ENCODE measurements around the gene CCR3.

Gene CCR3

DNA sequence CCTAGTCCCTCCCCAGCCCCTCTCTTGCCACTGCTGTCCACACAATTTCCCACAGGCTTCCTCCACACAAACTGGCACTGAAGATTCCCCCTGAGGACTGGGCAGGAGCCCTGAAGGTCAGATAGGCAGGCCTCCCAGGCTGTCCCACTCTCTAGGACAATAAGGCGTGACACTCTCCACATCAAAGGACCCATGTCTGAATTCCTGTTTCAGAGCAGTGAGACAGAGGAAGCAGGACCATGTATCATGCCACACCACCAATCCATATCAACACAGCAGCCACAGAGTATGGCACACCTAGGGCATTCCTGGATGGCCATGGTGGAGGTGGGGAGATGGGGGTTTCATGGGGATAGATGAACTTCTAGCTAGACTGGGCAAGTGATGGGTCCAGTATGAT lies 20.3 kb upstream of the CCR3 start:
- DNase-seq, result no peak

GRCh38 chr3:46222435-46223161 lies 19.7 kb upstream of the CCR3 start:
- DNase-seq, result no peak

DNA sequence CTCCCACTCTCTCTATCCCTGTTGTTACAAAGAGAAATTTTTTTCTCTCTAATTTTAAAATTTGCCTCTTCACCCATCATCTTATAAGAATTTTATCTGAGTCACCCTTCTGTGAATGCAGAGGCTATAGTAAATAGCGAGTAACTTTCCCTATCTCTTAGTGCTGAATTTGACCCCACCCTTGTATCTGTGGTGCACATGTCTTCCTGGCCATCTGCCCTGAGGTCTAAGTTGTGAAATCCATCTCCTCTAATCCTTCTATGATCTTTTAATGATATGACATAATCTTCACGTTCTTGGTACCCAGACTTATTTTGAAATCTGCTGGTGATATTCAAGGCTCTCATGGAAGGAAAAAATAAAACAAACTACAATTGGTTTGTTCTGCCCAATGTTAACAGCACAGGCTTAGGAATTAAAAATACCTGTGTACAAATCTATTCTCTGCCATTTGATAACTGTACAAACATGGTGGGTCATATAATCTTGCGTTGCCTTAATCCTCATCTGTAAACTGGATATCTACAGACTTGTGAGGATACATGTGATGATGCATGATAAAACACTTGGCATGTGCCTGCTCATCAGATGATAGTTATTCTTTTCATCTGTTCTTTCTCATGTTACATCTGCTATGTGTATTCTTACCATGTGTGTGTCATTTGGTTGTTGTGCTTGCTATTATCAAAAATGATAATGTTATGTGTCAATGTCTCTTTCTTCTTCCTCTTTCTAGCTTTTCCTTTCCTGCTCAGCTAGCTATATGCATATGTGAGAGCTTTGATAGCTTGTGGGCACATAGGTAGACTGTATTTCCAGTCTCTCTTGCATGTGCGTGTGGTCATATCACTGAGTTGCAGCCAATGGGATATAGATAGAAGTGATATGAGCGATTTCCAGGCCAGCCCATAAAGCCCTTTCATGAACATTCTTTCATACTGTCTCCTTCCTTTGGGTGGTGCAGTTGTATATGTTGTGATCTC lies 13.7 kb upstream of the CCR3 start:
- no peak for DNase-seq

DNA sequence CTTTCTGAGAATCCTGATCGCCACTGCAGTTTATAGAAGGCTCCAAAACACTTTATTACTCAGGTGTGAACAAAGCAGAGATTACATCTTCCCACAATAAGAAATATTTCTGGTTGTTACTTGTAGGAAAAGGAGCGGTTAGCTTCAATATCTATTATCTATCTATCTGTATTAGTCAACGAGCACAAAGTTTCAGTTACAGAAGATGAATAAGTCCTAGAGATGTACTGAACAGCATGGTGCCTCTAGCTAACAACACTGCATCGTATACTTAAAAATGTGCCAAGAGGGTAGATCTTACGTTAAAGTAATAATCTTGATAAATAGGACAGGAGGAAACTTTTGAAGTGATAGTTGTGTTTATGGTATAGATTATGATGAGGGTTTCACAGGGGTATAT lies 10.9 kb upstream of the CCR3 start:
- DNase-seq, result no peak

GRCh38 chr3:46233194-46233593 lies 9.1 kb upstream of the CCR3 start:
- DNase-seq, result no peak

DNA sequence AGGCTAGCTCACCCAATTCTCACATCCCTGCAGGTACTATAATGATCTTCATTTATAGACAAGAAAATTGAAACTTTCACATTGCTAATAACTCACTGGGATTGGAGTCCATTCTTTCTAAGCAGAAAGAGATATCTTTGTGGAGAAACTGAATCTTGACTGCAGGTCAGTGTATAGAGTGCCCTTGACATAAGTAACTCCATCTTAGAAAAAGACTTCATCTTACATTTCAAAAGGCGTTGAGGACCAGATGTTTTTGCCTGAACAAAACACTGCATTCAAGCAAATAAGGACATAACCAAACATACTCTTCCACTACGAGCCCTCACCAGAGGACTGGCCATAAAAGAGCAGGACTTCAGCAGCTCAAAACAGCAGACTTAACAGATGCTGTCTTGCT lies 6.8 kb upstream of the CCR3 start:
- no peak for DNase-seq

GRCh38 chr3:46236294-46237054 lies 5.8 kb upstream of the CCR3 start:
- no peak for DNase-seq

DNA sequence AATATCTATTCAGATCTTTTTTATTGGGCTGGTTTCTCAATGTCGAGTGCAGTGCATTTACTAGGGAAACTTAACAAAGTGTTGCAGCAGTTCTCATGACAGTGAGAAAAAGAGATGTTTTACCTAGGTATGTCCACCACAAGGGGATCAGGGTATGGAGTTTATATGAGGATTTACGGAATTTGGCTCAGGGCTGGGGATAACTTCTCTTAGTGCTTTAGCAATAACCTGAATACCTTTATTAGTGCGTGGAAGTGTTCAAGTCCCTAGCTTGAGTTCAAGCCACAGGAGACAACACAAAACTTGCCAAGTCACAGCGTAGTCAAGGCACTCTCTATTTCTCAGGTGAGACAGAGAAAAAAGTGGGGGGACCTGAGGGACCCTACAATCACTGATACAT lies 3.9 kb upstream of the CCR3 start:
- no peak for DNase-seq

DNA sequence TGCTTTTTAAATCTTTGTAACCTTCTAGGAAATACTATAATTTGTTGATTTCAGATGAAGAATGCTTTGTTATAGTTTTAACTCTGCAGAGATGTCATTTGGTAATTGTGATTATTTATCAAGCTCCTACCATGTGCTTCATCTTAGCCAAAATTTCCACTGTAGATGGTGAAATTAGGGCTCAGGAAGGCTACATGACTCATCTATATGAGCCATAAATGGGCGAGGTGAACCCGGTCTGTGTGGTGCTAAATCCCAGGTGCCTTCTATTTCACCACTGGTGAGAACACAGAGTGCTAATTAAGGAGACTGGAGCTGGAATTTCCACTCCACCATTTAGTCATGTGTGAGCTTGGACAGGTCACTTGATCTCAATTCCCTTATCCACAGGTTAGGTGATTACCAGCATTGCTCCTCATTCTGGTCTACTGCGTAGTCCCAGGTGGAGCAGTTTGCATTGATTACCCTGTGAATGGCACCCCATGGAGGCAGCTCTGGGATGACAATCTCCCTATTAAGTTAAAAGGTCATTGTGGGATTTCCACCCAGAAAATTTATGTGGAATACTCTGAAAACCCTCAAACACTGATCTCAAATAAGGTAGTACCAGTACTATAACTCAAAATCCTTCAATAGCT lies 2.8 kb upstream of the CCR3 start:
- DNase-seq, result no peak

GRCh38 chr3:46239952-46240351 lies 2.3 kb upstream of the CCR3 start:
- DNase-seq, result no peak

GRCh38 chr3:46243560-46243959 lies 1.3 kb downstream of the CCR3 start:
- no peak for DNase-seq

GRCh38 chr3:46245146-46245545 lies 2.9 kb downstream of the CCR3 start:
- DNase-seq, result no peak

DNA sequence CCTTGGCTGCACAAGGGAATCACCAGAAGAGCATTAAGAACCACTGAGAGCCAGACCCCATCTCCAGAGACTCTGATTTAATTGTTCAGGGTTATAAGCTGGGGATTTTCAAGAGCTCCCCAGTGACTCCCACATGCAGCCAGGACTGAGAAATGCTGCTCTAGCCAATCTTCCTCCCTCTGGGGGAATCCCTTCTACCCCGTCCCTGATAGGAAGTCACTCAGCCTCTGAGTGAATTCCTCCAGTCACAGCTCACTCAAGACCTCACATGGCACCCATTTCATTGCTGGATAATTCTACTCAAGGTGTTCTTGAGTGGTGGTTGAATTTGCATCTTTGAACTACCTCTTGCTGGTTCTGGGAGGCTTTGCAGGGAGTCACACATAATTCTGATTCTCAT lies 10.7 kb downstream of the CCR3 start:
- no peak for DNase-seq

DNA sequence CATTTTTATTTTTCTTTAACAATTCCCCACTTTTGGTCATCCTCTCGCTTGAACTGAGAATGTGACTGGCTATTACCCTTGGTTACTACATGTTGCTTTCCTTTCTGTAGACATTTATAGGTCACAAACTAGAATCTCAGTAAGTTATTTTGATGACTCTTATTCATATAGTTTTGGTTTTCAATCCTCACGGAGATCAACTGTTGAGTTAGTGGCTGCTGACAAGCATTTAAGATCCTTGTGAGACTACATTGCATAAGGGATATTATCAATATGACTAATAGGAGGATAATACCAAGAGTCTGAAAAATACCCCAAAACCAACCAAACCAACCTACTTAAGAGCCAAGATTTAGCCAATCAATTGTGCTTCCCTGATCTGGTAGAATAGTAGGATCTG lies 16.3 kb downstream of the CCR3 start:
- DNase-seq, result no peak

DNA sequence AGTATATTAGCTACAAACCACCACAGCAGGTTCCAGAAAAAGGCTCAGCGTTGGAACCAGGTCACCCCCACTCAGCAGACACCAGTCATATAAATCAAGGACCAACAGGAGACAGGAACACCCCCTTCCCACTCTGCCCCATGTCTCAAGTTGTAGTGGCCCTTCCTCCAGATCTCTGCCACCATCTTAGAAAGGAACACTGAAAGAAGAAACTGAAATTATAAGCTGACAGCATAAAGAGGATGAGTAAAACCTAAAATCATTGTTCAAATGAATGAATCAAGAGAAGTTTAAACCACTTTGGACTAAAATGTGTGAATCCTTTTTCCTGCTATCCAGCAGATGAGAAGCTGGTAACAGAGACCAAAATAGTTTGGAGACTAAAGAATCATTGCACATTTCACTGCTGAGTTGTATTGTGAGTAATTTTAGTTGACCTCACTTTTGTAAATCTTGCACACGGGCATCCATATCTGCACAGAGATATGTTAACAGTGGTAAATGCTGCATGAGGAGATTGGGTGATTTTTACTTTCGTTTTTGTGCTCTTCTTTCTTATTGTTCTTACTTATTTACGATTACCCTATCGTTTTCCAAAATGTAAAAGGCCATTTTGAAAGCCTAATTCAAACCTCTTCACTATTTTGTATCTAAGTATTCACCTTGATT lies 19.8 kb downstream of the CCR3 start:
- DNase-seq, result no peak

GRCh38 chr3:46264002-46264401 lies 21.7 kb downstream of the CCR3 start:
- DNase-seq, result no peak

GRCh38 chr3:46266598-46266997 lies 24.3 kb downstream of the CCR3 start:
- no peak for DNase-seq

DNA sequence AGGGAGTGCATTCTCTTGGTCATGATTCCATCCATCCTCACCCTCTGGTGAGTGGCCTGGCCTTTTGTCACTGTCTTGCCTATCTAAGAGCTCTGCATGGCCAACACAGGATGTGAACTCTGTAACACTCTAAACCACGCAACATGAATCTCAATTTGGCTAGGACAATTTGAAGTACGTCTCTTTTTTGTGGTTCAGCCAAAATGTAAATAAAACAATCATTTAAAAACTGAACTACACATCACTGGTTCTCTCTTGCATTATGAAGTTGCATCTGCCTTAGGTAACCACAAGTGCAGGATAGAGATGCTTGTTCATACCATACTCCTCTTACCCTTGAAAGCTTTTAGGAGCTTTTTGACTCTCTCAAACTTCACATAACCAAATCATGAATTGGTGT lies 27.3 kb downstream of the CCR3 start:
- DNase-seq, result no peak

GRCh38 chr3:46270474-46270873 lies 28.2 kb downstream of the CCR3 start:
- DNase-seq, result no peak

GRCh38 chr3:46271209-46271745 lies 29.0 kb downstream of the CCR3 start:
- no peak for DNase-seq

- DNase-seq, result no peak
Observed at GRCh38 chr3:46272028-46272451, 29.8 kb downstream of the CCR3 start.

GRCh38 chr3:46276497-46277099 lies 34.3 kb downstream of the CCR3 start:
- DNase-seq, result peak; percentile 66
